GM10266 (cell line): ENCODE data around the gene JUP.

Experiments used
- DNase-seq: peaks from one replicate; pipeline ENCODE4 v3.0.0; 2012; ENCODE audit errors: extremely low spot score
- CTCF ChIP-seq: IDR thresholded peaks from 2 replicates; pipeline ENCODE4 v1.5.1; 2012; ENCODE audit warnings: mild to moderate bottlenecking, low read depth; ENCODE audit not compliant: control insufficient read depth, insufficient read depth; ENCODE audit errors: missing control alignments

The JUP gene

GRCh38 chr17:41734949-41735313 is 51.6 kb downstream of the JUP start:
- DNase-seq, result no peak
- no peak for TF ChIP-seq CTCF

GRCh38 chr17:41734139-41734948 is 52.2 kb downstream of the JUP start, which contains the start of gene HAP1:
Gene HAP1, minus strand, starts transcription at chr17:41734643. Its CDS starts 9 bp downstream, at chr17:41734634.
- DNase-seq, result no peak

DNA sequence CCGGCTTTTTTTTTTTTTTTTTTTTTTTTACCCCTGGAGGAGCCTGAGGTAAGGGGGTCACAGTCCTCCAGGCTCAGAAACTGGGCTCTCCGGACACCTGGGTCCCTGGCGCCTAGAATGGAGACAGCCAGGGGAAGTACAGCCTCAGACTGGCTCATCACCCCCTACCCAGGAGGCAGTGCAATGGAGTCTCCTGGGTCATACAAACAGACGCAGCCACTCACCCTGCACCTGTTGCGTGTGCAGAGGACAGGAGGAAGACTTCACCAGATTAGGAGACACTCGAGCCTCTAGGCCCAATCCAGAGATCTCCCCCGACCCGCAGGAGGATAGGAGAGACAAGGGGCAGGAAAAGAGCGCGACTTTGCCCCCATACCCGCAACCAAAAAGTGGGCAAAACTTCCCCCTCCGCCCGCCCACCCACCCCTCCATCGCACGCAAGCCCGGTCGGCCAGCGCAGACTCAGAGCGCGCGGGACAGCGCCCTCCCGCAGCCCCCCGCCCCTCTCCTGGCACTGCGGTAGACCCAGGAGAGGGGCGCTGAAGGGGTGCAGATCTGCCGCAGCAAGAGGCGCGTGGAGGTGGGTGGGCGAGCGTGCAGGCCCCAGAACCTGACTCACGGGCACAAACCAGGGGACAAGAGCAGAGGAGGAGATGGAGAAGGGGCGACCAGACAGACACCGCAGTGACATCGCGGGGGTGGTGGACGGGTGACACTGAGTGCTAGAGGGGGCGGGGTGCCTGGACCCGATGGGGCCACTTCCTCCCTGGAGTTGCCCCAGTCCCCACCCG is 53.0 kb downstream of the JUP start:
- no peak for DNase-seq
- TF ChIP-seq CTCF, result no peak

More at GRCh38 chr17:41734139-41734948, 52.2 kb downstream of the JUP start, which contains the start of gene HAP1:
- TF ChIP-seq CTCF, result no peak

- no peak for TF ChIP-seq CTCF
- DNase-seq, result no peak
These were observed 54.7 kb downstream of the JUP start for GRCh38 chr17:41731836-41732235.

- DNase-seq, result no peak
- TF ChIP-seq CTCF, result no peak
These were observed 56.0 kb downstream of the JUP start for GRCh38 chr17:41730479-41730878.

DNA sequence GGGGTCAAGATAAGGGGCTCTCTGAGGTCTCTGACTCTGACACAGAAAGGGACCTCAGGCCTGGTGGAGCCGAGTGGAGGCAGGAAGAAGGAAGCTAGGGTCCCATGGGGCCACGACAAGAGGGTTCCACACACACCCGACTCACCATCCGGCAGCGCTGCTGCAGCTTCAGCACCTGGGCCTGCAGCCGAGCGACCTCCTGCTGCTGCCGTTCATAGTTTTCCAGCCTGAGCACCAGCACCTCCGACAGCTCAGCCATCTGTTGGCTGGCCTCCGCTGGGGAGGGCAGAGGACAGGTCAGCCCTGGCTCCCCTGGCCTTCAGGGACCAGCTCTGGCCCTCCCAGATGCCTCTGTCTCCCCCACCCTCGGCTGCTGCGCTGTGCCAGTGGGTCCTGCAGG is 58.5 kb downstream of the JUP start:
- no peak for DNase-seq
- TF ChIP-seq CTCF, result no peak

GRCh38 chr17:41725134-41725533 is 61.4 kb downstream of the JUP start:
- TF ChIP-seq CTCF, result no peak
- DNase-seq, result no peak
